HCT116 (cell line): ENCODE results near the gene CRISPLD2. TPM values are rescaled to one million over a fixed set of nuclear protein-coding genes. Genes with fewer than 3 reads are reported as not detected.

Source experiments
- ATAC-seq: fragments of 200-7000 bp; cut with Tn5 transposase; 2 replicates; pipeline ENCODE4 v1.9.1; 2020; ENCODE audit warnings: mild to moderate bottlenecking, moderate library complexity
- BruUV-seq: library from RNA; stranded (reverse); fragments of 400-500 nt; replicated peaks from 2 replicates; lab custom pipeline; 2021; lab: Mats Ljungman, UMichigan
- CTCF ChIA-PET: fragments of 300-600 bp; sonication (Branson Sonifier 250); formaldehyde crosslinking; loops from one replicate; lab custom pipeline; 2021; ENCODE audit warnings: antibody characterized with exemption; lab: Charles Lee
- POLR2A ChIA-PET: fragments of 300-600, 350-600 bp; sonication (Branson Sonifier 250); formaldehyde crosslinking; loops from one replicate; lab custom pipeline; 2021; ENCODE audit warnings: antibody characterized with exemption; lab: Charles Lee
- RAD21 ChIA-PET, 2 experiments: fragments of 300-600 bp; sonication (Branson Sonifier 250); formaldehyde crosslinking; loops; one replicate each; lab custom pipeline; 2023; ENCODE audit warnings: low total read pairs in 2 of 2; ENCODE audit not compliant: uncharacterized antibody in 2 of 2, unreplicated experiment in 2 of 2, low non-redundant PET in 1 of 2; lab: Charles Lee
- DNase-seq: peaks from one replicate; pipeline ENCODE4 v3.0.0-alpha.2; 2010; ENCODE audit warnings: low read depth, low spot score
- H2AFZ ChIP-seq: fragments of 200-600 bp; shearing (Covaris generic), sonication (generic); 2 replicates; pipeline ENCODE4 v1.6.1; 2017; ENCODE audit warnings: low read depth, mixed run types, mixed read lengths, antibody characterized with exemption, low read length; ENCODE audit not compliant: poor library complexity, severe bottlenecking
- H3K27ac ChIP-seq: 2 replicates; pipeline ENCODE4 v1.5.1; 2012; ENCODE audit warnings: low read depth, low read length
- H3K27me3 ChIP-seq: fragments of 200-600 bp; sonication (generic); 2 replicates; pipeline ENCODE4 v1.6.1; 2016; ENCODE audit warnings: mixed run types, low read length, mixed read lengths; ENCODE audit not compliant: insufficient read depth
- H3K36me3 ChIP-seq, 2 experiments: fragments of 200-500 bp in 1 of 2; fragments of 200-600 bp in 1 of 2; sonication (Bioruptor generic) in 1 of 2; sonication (generic) in 1 of 2; 2 replicates each; pipeline versions ENCODE4 v1.5.1 to v1.6.1; 2014 to 2016; ENCODE audit warnings: low read length in 2 of 2, inconsistent platforms in 1 of 2, mixed read lengths in 1 of 2, mixed run types in 1 of 2; ENCODE audit not compliant: insufficient read depth in 2 of 2, control insufficient read depth in 1 of 2
- H3K4me1 ChIP-seq, 2 experiments: fragments of 200-600 bp in 1 of 2; sonication (generic) in 1 of 2; 2 replicates each; pipeline versions ENCODE4 v1.5.1 to v1.6.1; 2012 to 2017; ENCODE audit warnings: low read length in 2 of 2, inconsistent platforms in 1 of 2, mild to moderate bottlenecking in 1 of 2, mixed read lengths in 1 of 2, mixed run types in 1 of 2, moderate library complexity in 1 of 2; ENCODE audit not compliant: insufficient read depth in 2 of 2, control insufficient read depth in 1 of 2
- H3K4me2 ChIP-seq: fragments of 200-600 bp; sonication (generic); 2 replicates; pipeline ENCODE4 v1.6.1; 2017; ENCODE audit warnings: mixed run types, low read length, mixed read lengths
- H3K4me3 ChIP-seq, 2 experiments: fragments of 200-600 bp in 1 of 2; sonication (generic) in 1 of 2; replicated peaks in 1 of 2; 2 replicates each; pipeline ENCODE4 v1.5.1; 2011 to 2016; ENCODE audit warnings: low read length in 2 of 2, control low read depth in 1 of 2, low read depth in 1 of 2, mild to moderate bottlenecking in 1 of 2, mixed read lengths in 1 of 2, mixed run types in 1 of 2
- H3K79me2 ChIP-seq: fragments of 200-600 bp; sonication (generic); 2 replicates; pipeline ENCODE4 v1.6.1; 2017; ENCODE audit warnings: mild to moderate bottlenecking, mixed run types, low read length, moderate library complexity, mixed read lengths; ENCODE audit not compliant: insufficient read depth
- H3K9ac ChIP-seq: fragments of 200-600 bp; sonication (generic); 2 replicates; pipeline ENCODE4 v1.6.1; 2016; ENCODE audit warnings: low read length, mixed read lengths
- H3K9me2 ChIP-seq: fragments of 200-600 bp; sonication (generic), shearing (Covaris generic); 2 replicates; pipeline ENCODE4 v1.6.1; 2017; ENCODE audit warnings: mixed run types, mild to moderate bottlenecking, moderate library complexity; ENCODE audit not compliant: insufficient read depth
- H3K9me3 ChIP-seq, 2 experiments: fragments of 200-500 bp in 1 of 2; fragments of 200-600 bp in 1 of 2; sonication (Bioruptor generic) in 1 of 2; sonication (generic) in 1 of 2; 2 replicates each; pipeline ENCODE4 v1.6.1; 2014 to 2017; ENCODE audit warnings: low read length in 2 of 2, mixed read lengths in 2 of 2, inconsistent platforms in 1 of 2, low read depth in 1 of 2, mild to moderate bottlenecking in 1 of 2, mixed run types in 1 of 2, moderate library complexity in 1 of 2; ENCODE audit not compliant: control insufficient read depth in 1 of 2, insufficient read depth in 1 of 2
- H4K20me1 ChIP-seq: fragments of 200-600 bp; sonication (generic), shearing (Covaris generic); 2 replicates; pipeline ENCODE4 v1.6.1; 2017; ENCODE audit warnings: mixed run types, mild to moderate bottlenecking, moderate library complexity; ENCODE audit not compliant: insufficient read depth
- ATF3 ChIP-seq: IDR thresholded peaks from 2 replicates; pipeline ENCODE4 v1.6.1; 2012
- CBX3 ChIP-seq: IDR thresholded peaks from 2 replicates; pipeline ENCODE4 v1.6.1; 2012; ENCODE audit warnings: low read depth
- CTCF ChIP-seq, 3 experiments: fragments of 200-600 bp in 1 of 3; sonication (generic) in 1 of 3; IDR thresholded peaks in 2 of 3; conservative IDR thresholded peaks in 1 of 3; 2 replicates each; pipeline ENCODE4 v1.5.1; 2012 to 2017; ENCODE audit warnings: low read depth in 2 of 3, low read length in 2 of 3, antibody characterized with exemption in 1 of 3, borderline replicate concordance in 1 of 3, control low read depth in 1 of 3, mild to moderate bottlenecking in 1 of 3, mixed read lengths in 1 of 3, mixed run types in 1 of 3, moderate library complexity in 1 of 3; ENCODE audit not compliant: insufficient read depth in 1 of 3
- EGR1 ChIP-seq: IDR thresholded peaks from 2 replicates; pipeline ENCODE4 v1.6.1; 2012; ENCODE audit warnings: low read depth
- ELF1 ChIP-seq: IDR thresholded peaks from 2 replicates; pipeline ENCODE4 v1.6.1; 2012; ENCODE audit warnings: low read depth, borderline replicate concordance
- EZH2phosphoT487 ChIP-seq: fragments of 200-600 bp; IDR thresholded peaks from 2 replicates; pipeline ENCODE4 v1.6.1; 2018; ENCODE audit warnings: antibody characterized with exemption, borderline replicate concordance
- FOSL1 ChIP-seq: IDR thresholded peaks from 2 replicates; pipeline ENCODE4 v1.6.1; 2012; ENCODE audit warnings: low read depth
- MAX ChIP-seq: IDR thresholded peaks from 2 replicates; pipeline ENCODE4 v1.6.1; 2012
- POLR2A ChIP-seq: IDR thresholded peaks from 2 replicates; pipeline ENCODE4 v1.7.0; 2011; ENCODE audit warnings: borderline replicate concordance; ENCODE audit not compliant: insufficient read depth, insufficient read length; ENCODE audit errors: extremely low read depth
- POLR2AphosphoS5 ChIP-seq: IDR thresholded peaks from 2 replicates; pipeline ENCODE4 v1.6.1; 2011; ENCODE audit warnings: mild to moderate bottlenecking, low read depth, low read length, moderate library complexity
- RAD21 ChIP-seq: IDR thresholded peaks from 2 replicates; pipeline ENCODE4 v1.6.1; 2012; ENCODE audit warnings: low read depth, mild to moderate bottlenecking
- REST ChIP-seq: IDR thresholded peaks from 2 replicates; pipeline ENCODE4 v1.6.1; 2012; ENCODE audit warnings: low read depth
- SIN3A ChIP-seq: IDR thresholded peaks from 2 replicates; pipeline ENCODE4 v1.6.1; 2012; ENCODE audit warnings: low read depth
- SP1 ChIP-seq: IDR thresholded peaks from 2 replicates; pipeline ENCODE4 v1.6.1; 2012; ENCODE audit warnings: low read depth
- SRF ChIP-seq: IDR thresholded peaks from 2 replicates; pipeline ENCODE4 v1.6.1; 2012; ENCODE audit warnings: low read depth
- TCF7L2 ChIP-seq: IDR thresholded peaks from 2 replicates; pipeline ENCODE4 v1.7.0; 2011; ENCODE audit warnings: borderline replicate concordance, inconsistent platforms; ENCODE audit not compliant: insufficient read depth, insufficient read length; ENCODE audit errors: extremely low read depth
- YY1 ChIP-seq: IDR thresholded peaks from 2 replicates; pipeline ENCODE4 v1.6.1; 2011; ENCODE audit warnings: low read length, low read depth, moderate library complexity, mild to moderate bottlenecking; ENCODE audit not compliant: insufficient replicate concordance; ENCODE audit errors: extremely low read depth
- ZFX ChIP-seq: fragments of 450-650 bp; IDR thresholded peaks from 2 replicates; pipeline ENCODE4 v1.6.1; 2017
- ZNF274 ChIP-seq: fragments of 200-500 bp; sonication (Bioruptor generic); IDR thresholded peaks from 2 replicates; pipeline ENCODE4 v1.6.1; 2014; ENCODE audit warnings: mild to moderate bottlenecking, low read depth, low read length, inconsistent platforms
- intact Hi-C: fragments of 100-400 bp; cut with micrococcal nuclease; formaldehyde crosslinking; loops from 2 replicates; pipeline ENCODE4 v1.10.0; 2022
- total RNA-seq: library from RNA; stranded (reverse); gene quantifications from one replicate; pipeline ENCODE4 v1.2.1, GENCODE V29; 2021; ENCODE audit not compliant: unreplicated experiment

Gene CRISPLD2
- total RNA-seq, 1 experiment from 2014 or later: 4.6 TPM

GRCh38 chr16:84907575-84907974 is 87.8 kb downstream of the CRISPLD2 start:
- no peak overlapping the region for H3K4me3 ChIP-seq
- no peaks in the 10 kb centered on the region for H3K36me3 ChIP-seq
- intact Hi-C loops: no loop called here
- no peak overlapping the region for H3K9ac ChIP-seq
- ATAC-seq: no peak
- ChIA-PET RAD21 (no interaction called here), POLR2A (no interaction called here), CTCF (no interaction called here)
- BruUV-seq: no TSS peak
- no peak overlapping the region for H2AFZ ChIP-seq
- H3K27me3 ChIP-seq: peaks cover 8% of the 10 kb centered on the region; the same call in 1 of the 2 replicates
- H4K20me1 ChIP-seq: no peaks in the 10 kb centered on the region
- no peak for TF ChIP-seq REST
- TF ChIP-seq ELF1: no peak
- TF ChIP-seq POLR2AphosphoS5: no peak
- no peak for TF ChIP-seq SIN3A
- TF ChIP-seq SRF: no peak
- no peak for TF ChIP-seq EGR1
- no peak for TF ChIP-seq YY1
- no peak for TF ChIP-seq EZH2phosphoT487
- TF ChIP-seq ATF3: no peak
- no peak for TF ChIP-seq CBX3
- no peak for TF ChIP-seq MAX
- no peak for TF ChIP-seq ZNF274
- TF ChIP-seq SP1: no peak
- TF ChIP-seq FOSL1: no peak
- TF ChIP-seq TCF7L2: no peak
- TF ChIP-seq POLR2A: no peak
- TF ChIP-seq ZFX: no peak
- TF ChIP-seq CTCF (IDR thresholded peaks at IDR 0.05 in 2 of 3, conservative IDR thresholded peaks at IDR 0.05 in 1 of 3; ENCODE audit: borderline replicate concordance in 1 of 3, insufficient read depth in 1 of 3, low read depth in 2 of 3, low read length in 2 of 3): no peak
- TF ChIP-seq RAD21: no peak
- H3K27ac ChIP-seq: no peak overlapping the region
- no peak for DNase-seq
- H3K9me3 ChIP-seq: no peaks in the 10 kb centered on the region
- H3K4me1 ChIP-seq: no peaks in the 10 kb centered on the region
- H3K9me2 ChIP-seq: no peaks in the 10 kb centered on the region
- H3K79me2 ChIP-seq: no peaks in the 10 kb centered on the region
- H3K4me2 ChIP-seq: no peak overlapping the region
